HepG2 (cell line): ENCODE results near the gene KIAA1958. TPM values are rescaled to one million over a fixed set of nuclear protein-coding genes. Genes with fewer than 3 reads are reported as not detected.

Experiments
- ATAC-seq: fragments of 200-7000 bp; cut with Tn5 transposase; 3 replicates; pipeline ENCODE4 v1.9.1; 2020; ENCODE audit warnings: mild to moderate bottlenecking, moderate library complexity
- BruUV-seq: library from RNA; stranded (reverse); fragments of 400-500 nt; replicated peaks from 2 replicates; lab custom pipeline; 2021; lab: Mats Ljungman, UMichigan
- CTCF ChIA-PET: fragments of 300-600 bp; formaldehyde crosslinking; extraction: SDS; loops from one replicate; lab custom pipeline; 2021; ENCODE audit warnings: low total read pairs, inconsistent platforms, low intra/inter-chr PET ratio; lab: Yijun Ruan, JAX
- POLR2A ChIA-PET: fragments of 350-600 bp; sonication (Branson Sonifier 250); formaldehyde crosslinking; loops from one replicate; lab custom pipeline; 2020; ENCODE audit warnings: antibody characterized with exemption, inconsistent platforms; lab: Yijun Ruan, JAX
- DNase-seq: peaks from one replicate; pipeline ENCODE4 v3.0.0-alpha.2; 2015; ENCODE audit warnings: low spot score
- FAIRE-seq: peaks from 3 replicates; lab custom pipeline; 2011; peaks lifted over from hg19 to GRCh38; lab: Jason Lieb, UNC
- H2AFZ ChIP-seq: one replicate; pipeline ENCODE4 v1.6.1; 2011; ENCODE audit warnings: low read length, inconsistent platforms
- H3K27ac ChIP-seq: fragments of 300-600 bp; 3 replicates; pipeline ENCODE4 v1.8.0; 2011; ENCODE audit warnings: mixed run types, mild to moderate bottlenecking, mixed read lengths, low read length, inconsistent platforms; ENCODE audit not compliant: insufficient read depth; ENCODE audit errors: extremely low read length
- H3K27me3 ChIP-seq, 2 experiments: fragments of 200-600 bp in 1 of 2; 2 replicates in 1 of 2; 3 replicates in 1 of 2; pipeline versions ENCODE4 v1.6.0 to v1.8.0; 2011; ENCODE audit warnings: low read length in 2 of 2, mild to moderate bottlenecking in 2 of 2, moderate library complexity in 2 of 2, inconsistent platforms in 1 of 2; ENCODE audit not compliant: insufficient read depth in 2 of 2, control insufficient read depth in 1 of 2
- H3K36me3 ChIP-seq, 2 experiments: fragments of 200-600 bp in 1 of 2; replicated peaks in 1 of 2; 2 replicates in 1 of 2; 3 replicates in 1 of 2; pipeline versions ENCODE4 v1.5.1 to v1.8.0; 2011; ENCODE audit warnings: low read length in 2 of 2, inconsistent platforms in 1 of 2; ENCODE audit not compliant: insufficient read depth in 2 of 2, control insufficient read depth in 1 of 2
- H3K4me1 ChIP-seq: 2 replicates; pipeline ENCODE4 v1.5.1; 2012; ENCODE audit warnings: low read length, inconsistent platforms; ENCODE audit not compliant: insufficient read depth
- H3K4me2 ChIP-seq: 2 replicates; pipeline ENCODE4 v1.6.0; 2011; ENCODE audit warnings: low read depth, low read length, inconsistent platforms
- H3K4me3 ChIP-seq, 3 experiments: fragments of 200-600 bp in 1 of 3; sonication (generic), shearing (Covaris generic) in 1 of 3; replicated peaks in 1 of 3; 2 replicates each; pipeline ENCODE4 v1.5.1; 2011 to 2016; ENCODE audit warnings: low read length in 3 of 3, inconsistent platforms in 2 of 3, low read depth in 2 of 3, mild to moderate bottlenecking in 2 of 3, control low read depth in 1 of 3, mixed read lengths in 1 of 3; ENCODE audit not compliant: insufficient read depth in 1 of 3
- H3K79me2 ChIP-seq: one replicate; pipeline ENCODE4 v1.6.1; 2011; ENCODE audit warnings: low read length, inconsistent platforms; ENCODE audit not compliant: insufficient read depth
- H3K9ac ChIP-seq: 2 replicates; pipeline ENCODE4 v1.6.0; 2011; ENCODE audit warnings: mild to moderate bottlenecking, low read depth, low read length, inconsistent platforms; ENCODE audit not compliant: insufficient read depth
- H3K9me3 ChIP-seq: 2 replicates; pipeline ENCODE4 v1.5.1; 2012; ENCODE audit warnings: mild to moderate bottlenecking, low read length
- H4K20me1 ChIP-seq: 2 replicates; pipeline ENCODE4 v1.6.0; 2011; ENCODE audit warnings: inconsistent platforms, mild to moderate bottlenecking, low read length, moderate library complexity; ENCODE audit not compliant: insufficient read depth
- CBX2 ChIP-seq, 2 experiments: fragments of 200-600 bp in 1 of 2; sonication (generic); formaldehyde crosslinking in 1 of 2; IDR thresholded peaks; 2 replicates each; pipeline versions ENCODE4 v1.7.0 to v1.8.1; 2018 to 2022; ENCODE audit warnings: low read depth in 2 of 2, low read length in 1 of 2, mild to moderate bottlenecking in 1 of 2, missing genetic modification reagents in 1 of 2
- CHCHD3 ChIP-seq: sonication (generic); formaldehyde crosslinking; IDR thresholded peaks from 2 replicates; pipeline ENCODE4 v1.8.0; 2022; ENCODE audit warnings: mild to moderate bottlenecking, missing genetic modification reagents, moderate library complexity
- GTF2F1 ChIP-seq: fragments of 150-350 bp; IDR thresholded peaks from 2 replicates; pipeline ENCODE4 v1.6.1; 2014; ENCODE audit warnings: low read length
- MED13 ChIP-seq: sonication (generic); formaldehyde crosslinking; IDR thresholded peaks from 2 replicates; pipeline ENCODE4 v1.5.0; 2020; ENCODE audit warnings: missing genetic modification reagents
- PITX1 ChIP-seq: sonication (generic); formaldehyde crosslinking; IDR thresholded peaks from 2 replicates; pipeline ENCODE4 v1.5.1; 2020; ENCODE audit warnings: mild to moderate bottlenecking, missing genetic modification reagents
- POLR2A ChIP-seq, 2 experiments: IDR thresholded peaks; 2 replicates each; pipeline ENCODE4 v1.6.1; 2011; ENCODE audit warnings: low read depth in 2 of 2, low read length in 2 of 2, mild to moderate bottlenecking in 1 of 2, moderate library complexity in 1 of 2; ENCODE audit not compliant: insufficient read depth in 1 of 2
- SNRNP70 ChIP-seq: fragments of 200-400 bp; formaldehyde crosslinking; IDR thresholded peaks from 2 replicates; pipeline ENCODE4 v1.6.1; 2017; ENCODE audit warnings: mild to moderate bottlenecking, low read depth, low read length, moderate library complexity
- SOX13 ChIP-seq, 3 experiments: fragments of 450-650 bp in 1 of 3; sonication (generic) in 1 of 3; formaldehyde crosslinking in 1 of 3; IDR thresholded peaks in 2 of 3; conservative IDR thresholded peaks in 1 of 3; 2 replicates each; pipeline versions ENCODE4 v1.5.0 to v1.6.1; 2016 to 2020; ENCODE audit warnings: antibody characterized with exemption in 1 of 3, mild to moderate bottlenecking in 1 of 3, missing compliant biosample characterization in 1 of 3, missing genetic modification reagents in 1 of 3, moderate library complexity in 1 of 3
- SP2 ChIP-seq: sonication (generic); formaldehyde crosslinking; IDR thresholded peaks from 2 replicates; pipeline ENCODE4 v1.5.1; 2020; ENCODE audit warnings: mild to moderate bottlenecking, missing genetic modification reagents
- STAG1 ChIP-seq: sonication (generic); formaldehyde crosslinking; IDR thresholded peaks from 2 replicates; pipeline ENCODE4 v1.4.0; 2020; ENCODE audit warnings: missing genetic modification reagents
- TGIF2 ChIP-seq: IDR thresholded peaks from 2 replicates; pipeline ENCODE4 v1.6.1; 2016; ENCODE audit warnings: control low read depth, missing compliant biosample characterization
- ZBTB37 ChIP-seq: sonication (generic); formaldehyde crosslinking; IDR thresholded peaks from 2 replicates; pipeline ENCODE4 v1.4.0; 2020; ENCODE audit warnings: mild to moderate bottlenecking, missing genetic modification reagents
- ZHX2 ChIP-seq, 2 experiments: sonication (generic) in 1 of 2; formaldehyde crosslinking in 1 of 2; IDR thresholded peaks; 2 replicates each; pipeline versions ENCODE4 v1.6.1 to v1.9.0; 2014 to 2022; ENCODE audit warnings: antibody characterized with exemption in 1 of 2, borderline replicate concordance in 1 of 2, inconsistent platforms in 1 of 2, low read depth in 1 of 2, missing genetic modification reagents in 1 of 2
- ZNF451 ChIP-seq: sonication (generic); formaldehyde crosslinking; IDR thresholded peaks from 2 replicates; pipeline ENCODE4 v1.5.0; 2020; ENCODE audit warnings: mild to moderate bottlenecking, missing genetic modification reagents
- ZNF530 ChIP-seq: sonication (generic); formaldehyde crosslinking; IDR thresholded peaks from 2 replicates; pipeline ENCODE4 v1.5.0; 2020; ENCODE audit warnings: low read depth, mild to moderate bottlenecking, missing genetic modification reagents
- ZNF564 ChIP-seq: sonication (generic); formaldehyde crosslinking; IDR thresholded peaks from 2 replicates; pipeline ENCODE4 v1.8.1; 2023; ENCODE audit warnings: mild to moderate bottlenecking, missing genetic modification reagents
- whole genome bisulfite sequencing: methylation state at CpG from one replicate; pipeline ENCODE4 v1.1.6; 2017; ENCODE audit warnings: low lambda C conversion rate; 5-methylcytosine and 5-hydroxymethylcytosine counted together
- in situ Hi-C: cut with HindIII; loops from 2 replicates; pipeline ENCODE4 v1.10.0; 2017; ENCODE audit warnings: low pct_unique_long_range_greater_than_20kb; ENCODE audit not compliant: extremely low pct_ligation_motif_present
- intact Hi-C: fragments of 100-400 bp; cut with micrococcal nuclease; formaldehyde crosslinking; loops from one replicate; pipeline ENCODE4 v1.10.0; 2022; ENCODE audit not compliant: unreplicated experiment
- polyA plus RNA-seq, 8 experiments: library from polyadenylated mRNA; depleted of rRNA in 3 of 8; stranded (reverse) in 7 of 8; unstranded in 1 of 8; fragments of >200 nt; fragmentation: Illumina TruSeq in 4 of 8; extraction: Trizol in 4 of 8; gene quantifications; 2 replicates each; pipeline versions ENCODE4 v1.2.1 to v1.2.3, GENCODE V29; 2011 to 2016; ENCODE audit warnings: low read depth in 4 of 8, missing spikeins in 1 of 8, mixed read lengths in 1 of 8; ENCODE audit not compliant: insufficient read depth in 1 of 8
- total RNA-seq, 5 experiments: library from RNA; depleted of rRNA; stranded (reverse); fragments of >200 nt; fragmentation: Illumina TruSeq; extraction: Trizol; gene quantifications; 2 replicates each; pipeline ENCODE4 v1.2.3, GENCODE V29; 2016; ENCODE audit warnings: low read depth in 1 of 5

The KIAA1958 gene
- total and polyA plus RNA-seq, 2 of the 13 experiments (the other 11 are each of a cell fraction or from before 2014, with no cell fraction given) = 8.5 to 10.3 TPM

GRCh38 chr9:112711050-112711689 lies 224.5 kb downstream of the KIAA1958 start (continued):
- TF ChIP-seq ZHX2 (IDR thresholded peaks at IDR 0.05; ENCODE audit: low read depth) (no peak), ZHX2 (CRISPR knock-in tag; IDR thresholded peaks at IDR 0.05; ENCODE audit: borderline replicate concordance) (no peak), STAG1 (peak; percentile 73), MED13 (CRISPR knock-in tag) (no peak)

- BruUV-seq = no TSS peak
- H3K4me3 ChIP-seq = no peak overlapping the region
- no peak for FAIRE-seq
- H3K4me1 ChIP-seq = peaks cover 18% of the 10 kb centered on the region
- no peak for DNase-seq
- in situ Hi-C loops = loop anchor here (25.0 kb wide), 2 partner anchors 225 to 625 kb away; partner anchors contain the start of gene KIAA1958
- H4K20me1 ChIP-seq = no peaks in the 10 kb centered on the region; the same call in 1 of the 2 replicates
- no peak overlapping the region for H3K27ac ChIP-seq
- H2AFZ ChIP-seq = no peak overlapping the region
- ATAC-seq = no peak
- CTCF ChIA-PET = no interaction called here
- intact Hi-C loops = loop anchor here (5.0 to 10.0 kb wide), 2 partner anchors 270 to 328 kb away; partner anchors contain the start of gene HSDL2
- H3K4me2 ChIP-seq = no peak overlapping the region
- H3K9ac ChIP-seq = no peak overlapping the region
- no peaks in the 10 kb centered on the region for H3K9me3 ChIP-seq
- H3K79me2 ChIP-seq = peaks cover 39% of the 10 kb centered on the region
- H3K27me3 ChIP-seq = no peaks in the 10 kb centered on the region
- H3K36me3 ChIP-seq = peaks cover 3 to 9% of the 10 kb centered on the region in 2 experiments; a peak in 3 of 5 replicates
- POLR2A ChIA-PET = no interaction called here
- 97% methylated on average over 3 of the region's 3 CpGs for WGBS
- TF ChIP-seq ZNF564 (CRISPR knock-in tag) (no peak), ZBTB37 (CRISPR knock-in tag) (no peak), SNRNP70 (no peak), TGIF2 (CRISPR knock-in tag) (no peak), PITX1 (CRISPR knock-in tag) (no peak), CHCHD3 (no peak), ZNF451 (CRISPR knock-in tag) (no peak), SOX13 (IDR thresholded peaks at IDR 0.05) (no peak), SOX13 (CRISPR knock-in tag; conservative IDR thresholded peaks at IDR 0.05 in 1 of 2, IDR thresholded peaks at IDR 0.05 in 1 of 2) (no peak), GTF2F1 (no peak), POLR2A (IDR thresholded peaks at IDR 0.05; ENCODE audit: insufficient read depth in 1 of 2, low read depth in 2 of 2, low read length in 2 of 2) (no peak), SP2 (CRISPR knock-in tag) (no peak), CBX2 (IDR thresholded peaks at IDR 0.05; ENCODE audit: low read depth, low read length) (no peak), CBX2 (CRISPR knock-in tag; IDR thresholded peaks at IDR 0.05; ENCODE audit: low read depth) (no peak), ZNF530 (CRISPR knock-in tag) (no peak)
These were observed 226.1 kb downstream of the KIAA1958 start for GRCh38 chr9:112712678-112713077.
